CD4-positive, alpha-beta memory T cell (primary cell): ENCODE results near the gene NIFK. TPM values are rescaled to one million over a fixed set of nuclear protein-coding genes. Genes with fewer than 3 reads are reported as not detected.
"Not testable (repeated sequence)": the region's sequence is repeated elsewhere in the genome, so short reads cannot be mapped to it uniquely, and the experiment has no call there.

Experiments
- CTCF ChIA-PET: fragments of 350-600 bp; sonication (Branson Sonifier 250); formaldehyde crosslinking; loops from one replicate; lab custom pipeline; 2021; ENCODE audit warnings: inconsistent platforms; ENCODE audit not compliant: partially characterized antibody; lab: Charles Lee
- POLR2A ChIA-PET: fragments of 350-600 bp; sonication (Branson Sonifier 250); formaldehyde crosslinking; loops from one replicate; lab custom pipeline; 2021; ENCODE audit not compliant: partially characterized antibody; lab: Charles Lee
- DNase-seq, 5 donors: peaks; one replicate each; pipeline versions ENCODE4 v3.0.0 to v3.0.0-alpha.2; 2020 to 2022; ENCODE audit warnings: mixed read lengths in 1 of 5
- H3K27ac ChIP-seq: one replicate; pipeline ENCODE4 v1.7.0; 2013; ENCODE audit warnings: low read depth, low read length
- H3K27me3 ChIP-seq: 2 replicates; pipeline ENCODE4 v1.7.0; 2013; ENCODE audit warnings: mild to moderate bottlenecking, low read length, moderate library complexity; ENCODE audit not compliant: insufficient read depth
- H3K36me3 ChIP-seq: 2 replicates; pipeline ENCODE4 v1.7.0; 2013; ENCODE audit warnings: mild to moderate bottlenecking, low read length, moderate library complexity; ENCODE audit not compliant: insufficient read depth
- H3K4me1 ChIP-seq: 2 replicates; pipeline ENCODE4 v1.7.0; 2013; ENCODE audit warnings: mild to moderate bottlenecking, low read length, moderate library complexity; ENCODE audit not compliant: insufficient read depth
- H3K4me3 ChIP-seq, 2 donors: one replicate each; pipeline ENCODE4 v1.7.0; 2013; ENCODE audit warnings: low read length in 2 of 2, mild to moderate bottlenecking in 1 of 2
- H3K9me3 ChIP-seq, 2 donors: one replicate each; pipeline ENCODE4 v1.7.0; 2013; ENCODE audit warnings: low read length in 2 of 2, control low read depth in 1 of 2; ENCODE audit not compliant: control insufficient read depth in 1 of 2
- H3K27ac Mint-ChIP-seq, 7 donors: one replicate each; pipeline ENCODE4 v1.8.0; 2020 to 2021; ENCODE audit warnings: mixed read lengths in 7 of 7, mild to moderate bottlenecking in 6 of 7, inconsistent platforms in 3 of 7, moderate library complexity in 3 of 7
- H3K27me3 Mint-ChIP-seq, 2 donors: one replicate each; pipeline ENCODE4 v1.8.0; 2020 to 2021; ENCODE audit warnings: mixed read lengths in 2 of 2
- H3K36me3 Mint-ChIP-seq, 2 donors: one replicate each; pipeline ENCODE4 v1.8.0; 2020 to 2021; ENCODE audit warnings: mixed read lengths in 2 of 2, inconsistent platforms in 1 of 2, mild to moderate bottlenecking in 1 of 2
- H3K4me1 Mint-ChIP-seq, 4 donors: one replicate each; pipeline ENCODE4 v1.8.0; 2020 to 2021; ENCODE audit warnings: mixed read lengths in 4 of 4, mild to moderate bottlenecking in 1 of 4
- H3K4me3 Mint-ChIP-seq, 8 donors: one replicate each; pipeline ENCODE4 v1.8.0; 2020 to 2021; ENCODE audit warnings: mixed read lengths in 8 of 8, mild to moderate bottlenecking in 7 of 8, moderate library complexity in 6 of 8, inconsistent platforms in 3 of 8
- H3K9me3 Mint-ChIP-seq, 8 donors: one replicate each; pipeline ENCODE4 v1.8.0; 2020 to 2021; ENCODE audit warnings: mixed read lengths in 8 of 8, mild to moderate bottlenecking in 5 of 8, inconsistent platforms in 3 of 8, moderate library complexity in 1 of 8
- intact Hi-C: fragments of 100-400 bp; cut with micrococcal nuclease; formaldehyde crosslinking; loops from one replicate; pipeline ENCODE4 v1.15.1; 2023
- polyA plus RNA-seq, 2 donors: library from polyadenylated mRNA; unstranded; fragments of 300-500 nt; fragmentation: Illumina TruSeq; gene quantifications; one replicate each; pipeline ENCODE4 v1.2.3, GENCODE V29; 2021
- total RNA-seq, 2 experiments: library from RNA; stranded (reverse); gene quantifications; one replicate each; pipeline ENCODE4 v1.2.3, GENCODE V29; 2021

Gene NIFK
- total and polyA plus RNA-seq, 4 experiments from 2014 or later, result 61.6 to 82.5 (median 63.5) TPM

GRCh38 chr2:121717529-121717928 is 19.1 kb downstream of the NIFK start:
- Histone ChIP-seq H3K36me3 (no peaks in the 10 kb centered on the region), H3K27me3 (no peaks in the 10 kb centered on the region), H3K27ac (no peak overlapping the region), H3K4me1 (no peaks in the 10 kb centered on the region), H3K4me3 (no peak overlapping the region), H3K9me3 (no peaks in the 10 kb centered on the region)
- no peaks in the 10 kb centered on the region for H3K27me3 Mint-ChIP-seq
- POLR2A ChIA-PET, result interaction anchor here (0.6 to 1.7 kb wide), 3 partner anchors 18 to 189 kb away, joined by 3 to 5 read pairs (median 5); partner anchors contain the start of gene RNU4ATAC
- intact Hi-C loops, result no loop called here
- H3K4me3 Mint-ChIP-seq, result no peak overlapping the region
- no peaks in the 10 kb centered on the region for H3K36me3 Mint-ChIP-seq
- CTCF ChIA-PET, result interaction anchor here (1.0 to 7.3 kb wide), 7 partner anchors 18 to 315 kb away, joined by 3 to 49 read pairs (median 6); partner anchors contain the start of gene RNU4ATAC
- no peak overlapping the region for H3K27ac Mint-ChIP-seq
- DNase-seq, result no peak
- peaks cover 4 to 14% (median 5%) of the 10 kb centered on the region in 4 donors for H3K4me1 Mint-ChIP-seq
- H3K9me3 Mint-ChIP-seq, result peaks cover 0 to 4% (median 0%) of the 10 kb centered on the region in 8 donors

- CTCF ChIA-PET, result interaction anchor here (0.9 to 6.3 kb wide), 3 partner anchors 185 to 314 kb away, joined by 3 to 39 read pairs (median 4); partner anchors contain the start of gene RNU4ATAC
- peaks cover 3 to 6% (median 5%) of the 10 kb centered on the region in 4 donors for H3K4me1 Mint-ChIP-seq
- H3K27me3 Mint-ChIP-seq, result no peaks in the 10 kb centered on the region
- no peak for DNase-seq
- Histone ChIP-seq H3K4me3 (no peak overlapping the region), H3K36me3 (no peaks in the 10 kb centered on the region), H3K9me3 (no peaks in the 10 kb centered on the region), H3K27me3 (no peaks in the 10 kb centered on the region), H3K4me1 (no peaks in the 10 kb centered on the region), H3K27ac (no peak overlapping the region)
- H3K27ac Mint-ChIP-seq, result no peak overlapping the region
- H3K9me3 Mint-ChIP-seq, result peaks cover 0 to 4% (median 0%) of the 10 kb centered on the region in 8 donors
- H3K4me3 Mint-ChIP-seq, result no peak overlapping the region
- POLR2A ChIA-PET, result interaction anchor here (1.7 kb wide), 1 partner anchor 185 kb away, joined by 5 read pairs; the partner anchor contains the start of gene RNU4ATAC
- intact Hi-C loops, result no loop called here
- H3K36me3 Mint-ChIP-seq, result no peaks in the 10 kb centered on the region
Measured at GRCh38 chr2:121716126-121716525, 20.5 kb downstream of the NIFK start.

- H3K27ac ChIP-seq, H3K27me3 Mint-ChIP-seq, H3K9me3 ChIP-seq, DNase-seq, H3K4me3 ChIP-seq, H3K9me3 Mint-ChIP-seq, H3K36me3 Mint-ChIP-seq, POLR2A ChIA-PET, H3K4me3 Mint-ChIP-seq, H3K27me3 ChIP-seq, H3K4me1 Mint-ChIP-seq, intact Hi-C loops, CTCF ChIA-PET, H3K36me3 ChIP-seq, H3K4me1 ChIP-seq, H3K27ac Mint-ChIP-seq: not testable (repeated sequence)
Measured at GRCh38 chr2:121711481-121711880, 25.2 kb downstream of the NIFK start.

GRCh38 chr2:121710470-121711170 is 26.1 kb downstream of the NIFK start:
- H3K4me1 ChIP-seq, result no peaks in the 10 kb centered on the region
- no peaks in the 10 kb centered on the region for H3K36me3 Mint-ChIP-seq

GRCh38 chr2:121709776-121710469 is 26.8 kb downstream of the NIFK start:
- POLR2A ChIA-PET, result no interaction called here
- no peaks in the 10 kb centered on the region for H3K4me1 ChIP-seq
- intact Hi-C loops, result no loop called here
- H3K9me3 ChIP-seq, result no peaks in the 10 kb centered on the region
- H3K4me1 Mint-ChIP-seq, result peaks cover 0 to 1% (median 0%) of the 10 kb centered on the region in 4 donors
- peak overlapping the region in 1 of 7 donors; percentile 42 for H3K27ac Mint-ChIP-seq
- no peak overlapping the region for H3K27ac ChIP-seq
- H3K4me3 ChIP-seq, result no peak overlapping the region
- DNase-seq, result no peak
- peaks cover 0 to 4% (median 0%) of the 10 kb centered on the region in 8 donors for H3K9me3 Mint-ChIP-seq
- no peaks in the 10 kb centered on the region for H3K36me3 ChIP-seq
- no peaks in the 10 kb centered on the region for H3K27me3 Mint-ChIP-seq
- H3K36me3 Mint-ChIP-seq, result no peaks in the 10 kb centered on the region
- CTCF ChIA-PET, result no interaction called here
- no peak overlapping the region for H3K4me3 Mint-ChIP-seq
- H3K27me3 ChIP-seq, result no peaks in the 10 kb centered on the region

More at GRCh38 chr2:121710470-121711170, 26.1 kb downstream of the NIFK start:
- no peak overlapping the region for H3K27ac ChIP-seq
- H3K27me3 Mint-ChIP-seq, result no peaks in the 10 kb centered on the region
- POLR2A ChIA-PET, result no interaction called here
- H3K27ac Mint-ChIP-seq, result peak overlapping the region in 3 of 7 donors; percentile 31 to 71 (median 37)
- peaks cover 0 to 4% (median 0%) of the 10 kb centered on the region in 8 donors for H3K9me3 Mint-ChIP-seq
- H3K9me3 ChIP-seq, result no peaks in the 10 kb centered on the region
- DNase-seq, result no peak
- H3K4me3 ChIP-seq, result no peak overlapping the region
- CTCF ChIA-PET, result no interaction called here
- H3K4me1 Mint-ChIP-seq, result peaks cover 0 to 1% (median 0%) of the 10 kb centered on the region in 4 donors
- no peak overlapping the region for H3K4me3 Mint-ChIP-seq
- H3K27me3 ChIP-seq, result no peaks in the 10 kb centered on the region
- H3K36me3 ChIP-seq, result no peaks in the 10 kb centered on the region
- intact Hi-C loops, result no loop called here

- no peaks in the 10 kb centered on the region for H3K9me3 ChIP-seq
- H3K27ac Mint-ChIP-seq, result no peak overlapping the region
- H3K27me3 ChIP-seq, result no peaks in the 10 kb centered on the region
- POLR2A ChIA-PET, result no interaction called here
- H3K4me3 Mint-ChIP-seq, result no peak overlapping the region
- DNase-seq, result no peak
- no peaks in the 10 kb centered on the region for H3K27me3 Mint-ChIP-seq
- no peak overlapping the region for H3K4me3 ChIP-seq
- no peak overlapping the region for H3K27ac ChIP-seq
- intact Hi-C loops, result no loop called here
- H3K36me3 ChIP-seq, result no peaks in the 10 kb centered on the region
- H3K9me3 Mint-ChIP-seq, result no peaks in the 10 kb centered on the region
- peaks cover 0 to 1% (median 0%) of the 10 kb centered on the region in 4 donors for H3K4me1 Mint-ChIP-seq
- H3K4me1 ChIP-seq, result no peaks in the 10 kb centered on the region
- H3K36me3 Mint-ChIP-seq, result no peaks in the 10 kb centered on the region
- CTCF ChIA-PET, result no interaction called here
Measured at GRCh38 chr2:121707920-121708361, 28.7 kb downstream of the NIFK start.

- H3K9me3 Mint-ChIP-seq, result no peaks in the 10 kb centered on the region
- H3K27ac Mint-ChIP-seq, result peak overlapping the region in 1 of 7 donors; percentile 46
- DNase-seq, result no peak
- Histone ChIP-seq H3K36me3 (no peaks in the 10 kb centered on the region), H3K9me3 (no peaks in the 10 kb centered on the region), H3K27me3 (no peaks in the 10 kb centered on the region), H3K27ac (no peak overlapping the region), H3K4me3 (no peak overlapping the region), H3K4me1 (no peaks in the 10 kb centered on the region)
- intact Hi-C loops, result no loop called here
- H3K27me3 Mint-ChIP-seq, result no peaks in the 10 kb centered on the region
- POLR2A ChIA-PET, result no interaction called here
- no peaks in the 10 kb centered on the region for H3K36me3 Mint-ChIP-seq
- CTCF ChIA-PET, result no interaction called here
- H3K4me3 Mint-ChIP-seq, result no peak overlapping the region
- peaks cover 0 to 3% (median under 1%) of the 10 kb centered on the region in 4 donors for H3K4me1 Mint-ChIP-seq
Measured at GRCh38 chr2:121707344-121707919, 29.2 kb downstream of the NIFK start.
